HepG2 (cell line): Measurements from ENCODE around the gene GNAS. TPM values are rescaled to one million over a fixed set of nuclear protein-coding genes. Genes with fewer than 3 reads are reported as not detected.
A peak's percentile ranks its signal among the peaks of the same experiment; 100 is the strongest.

Source experiments
- ATAC-seq: fragments of 200-7000 bp; cut with Tn5 transposase; 3 replicates; pipeline ENCODE4 v1.9.1; 2020; ENCODE audit warnings: mild to moderate bottlenecking, moderate library complexity
- BruUV-seq: library from RNA; stranded (reverse); fragments of 400-500 nt; replicated peaks from 2 replicates; lab custom pipeline; 2021; lab: Mats Ljungman, UMichigan
- CTCF ChIA-PET: fragments of 300-600 bp; formaldehyde crosslinking; extraction: SDS; loops from one replicate; lab custom pipeline; 2021; ENCODE audit warnings: low total read pairs, inconsistent platforms, low intra/inter-chr PET ratio; lab: Yijun Ruan, JAX
- POLR2A ChIA-PET: fragments of 350-600 bp; sonication (Branson Sonifier 250); formaldehyde crosslinking; loops from one replicate; lab custom pipeline; 2020; ENCODE audit warnings: antibody characterized with exemption, inconsistent platforms; lab: Yijun Ruan, JAX
- DNase-seq: peaks from one replicate; pipeline ENCODE4 v3.0.0-alpha.2; 2015; ENCODE audit warnings: low spot score
- FAIRE-seq: peaks from 3 replicates; lab custom pipeline; 2011; peaks lifted over from hg19 to GRCh38; lab: Jason Lieb, UNC
- H2AFZ ChIP-seq: one replicate; pipeline ENCODE4 v1.6.1; 2011; ENCODE audit warnings: low read length, inconsistent platforms
- H3K27ac ChIP-seq: fragments of 300-600 bp; 3 replicates; pipeline ENCODE4 v1.8.0; 2011; ENCODE audit warnings: mixed run types, mild to moderate bottlenecking, mixed read lengths, low read length, inconsistent platforms; ENCODE audit not compliant: insufficient read depth; ENCODE audit errors: extremely low read length
- H3K27me3 ChIP-seq, 2 experiments: fragments of 200-600 bp in 1 of 2; 2 replicates in 1 of 2; 3 replicates in 1 of 2; pipeline versions ENCODE4 v1.6.0 to v1.8.0; 2011; ENCODE audit warnings: low read length in 2 of 2, mild to moderate bottlenecking in 2 of 2, moderate library complexity in 2 of 2, inconsistent platforms in 1 of 2; ENCODE audit not compliant: insufficient read depth in 2 of 2, control insufficient read depth in 1 of 2
- H3K36me3 ChIP-seq, 2 experiments: fragments of 200-600 bp in 1 of 2; replicated peaks in 1 of 2; 2 replicates in 1 of 2; 3 replicates in 1 of 2; pipeline versions ENCODE4 v1.5.1 to v1.8.0; 2011; ENCODE audit warnings: low read length in 2 of 2, inconsistent platforms in 1 of 2; ENCODE audit not compliant: insufficient read depth in 2 of 2, control insufficient read depth in 1 of 2
- H3K4me1 ChIP-seq: 2 replicates; pipeline ENCODE4 v1.5.1; 2012; ENCODE audit warnings: low read length, inconsistent platforms; ENCODE audit not compliant: insufficient read depth
- H3K4me2 ChIP-seq: 2 replicates; pipeline ENCODE4 v1.6.0; 2011; ENCODE audit warnings: low read depth, low read length, inconsistent platforms
- H3K4me3 ChIP-seq, 3 experiments: fragments of 200-600 bp in 1 of 3; sonication (generic), shearing (Covaris generic) in 1 of 3; replicated peaks in 1 of 3; 2 replicates each; pipeline ENCODE4 v1.5.1; 2011 to 2016; ENCODE audit warnings: low read length in 3 of 3, inconsistent platforms in 2 of 3, low read depth in 2 of 3, mild to moderate bottlenecking in 2 of 3, control low read depth in 1 of 3, mixed read lengths in 1 of 3; ENCODE audit not compliant: insufficient read depth in 1 of 3
- H3K79me2 ChIP-seq: one replicate; pipeline ENCODE4 v1.6.1; 2011; ENCODE audit warnings: low read length, inconsistent platforms; ENCODE audit not compliant: insufficient read depth
- H3K9ac ChIP-seq: 2 replicates; pipeline ENCODE4 v1.6.0; 2011; ENCODE audit warnings: mild to moderate bottlenecking, low read depth, low read length, inconsistent platforms; ENCODE audit not compliant: insufficient read depth
- H3K9me3 ChIP-seq: 2 replicates; pipeline ENCODE4 v1.5.1; 2012; ENCODE audit warnings: mild to moderate bottlenecking, low read length
- H4K20me1 ChIP-seq: 2 replicates; pipeline ENCODE4 v1.6.0; 2011; ENCODE audit warnings: inconsistent platforms, mild to moderate bottlenecking, low read length, moderate library complexity; ENCODE audit not compliant: insufficient read depth
- FOXP4 ChIP-seq: sonication (generic); formaldehyde crosslinking; IDR thresholded peaks from 2 replicates; pipeline ENCODE4 v1.4.0; 2020; ENCODE audit warnings: missing genetic modification reagents
- PRPF4 ChIP-seq: fragments of 200-400 bp; formaldehyde crosslinking; IDR thresholded peaks from 2 replicates; pipeline ENCODE4 v1.6.1; 2016; ENCODE audit warnings: low read length, low read depth; ENCODE audit not compliant: poor library complexity, severe bottlenecking
- TP53 ChIP-seq: sonication (generic); formaldehyde crosslinking; conservative IDR thresholded peaks from 2 replicates; pipeline ENCODE4 v1.4.0; 2020; ENCODE audit warnings: missing genetic modification reagents
- ZBTB43 ChIP-seq: sonication (generic); formaldehyde crosslinking; conservative IDR thresholded peaks from 2 replicates; pipeline ENCODE4 v1.4.0; 2020; ENCODE audit warnings: missing genetic modification reagents
- ZIK1 ChIP-seq: sonication (generic); formaldehyde crosslinking; IDR thresholded peaks from 2 replicates; pipeline ENCODE4 v1.5.0; 2020; ENCODE audit warnings: mild to moderate bottlenecking, low read depth, missing genetic modification reagents, borderline replicate concordance
- ZNF558 ChIP-seq: sonication (generic); formaldehyde crosslinking; IDR thresholded peaks from 2 replicates; pipeline ENCODE4 v1.9.0; 2022; ENCODE audit warnings: mild to moderate bottlenecking, missing genetic modification reagents, borderline replicate concordance
- ZNF609 ChIP-seq: sonication (generic); formaldehyde crosslinking; IDR thresholded peaks from 2 replicates; pipeline ENCODE4 v1.4.0; 2020; ENCODE audit warnings: mild to moderate bottlenecking, missing genetic modification reagents, borderline replicate concordance
- WGBS: methylation state at CpG from one replicate; pipeline ENCODE4 v1.1.6; 2017; ENCODE audit warnings: low lambda C conversion rate; 5-methylcytosine and 5-hydroxymethylcytosine counted together
- in situ Hi-C: cut with HindIII; loops from 2 replicates; pipeline ENCODE4 v1.10.0; 2017; ENCODE audit warnings: low pct_unique_long_range_greater_than_20kb; ENCODE audit not compliant: extremely low pct_ligation_motif_present
- intact Hi-C: fragments of 100-400 bp; cut with micrococcal nuclease; formaldehyde crosslinking; loops from one replicate; pipeline ENCODE4 v1.10.0; 2022; ENCODE audit not compliant: unreplicated experiment
- polyA plus RNA-seq, 8 experiments: library from polyadenylated mRNA; depleted of rRNA in 3 of 8; stranded (reverse) in 7 of 8; unstranded in 1 of 8; fragments of >200 nt; fragmentation: Illumina TruSeq in 4 of 8; extraction: Trizol in 4 of 8; gene quantifications; 2 replicates each; pipeline versions ENCODE4 v1.2.1 to v1.2.3, GENCODE V29; 2011 to 2016; ENCODE audit warnings: low read depth in 4 of 8, missing spikeins in 1 of 8, mixed read lengths in 1 of 8; ENCODE audit not compliant: insufficient read depth in 1 of 8
- total RNA-seq, 5 experiments: library from RNA; depleted of rRNA; stranded (reverse); fragments of >200 nt; fragmentation: Illumina TruSeq; extraction: Trizol; gene quantifications; 2 replicates each; pipeline ENCODE4 v1.2.3, GENCODE V29; 2016; ENCODE audit warnings: low read depth in 1 of 5

The GNAS gene
- total and polyA plus RNA-seq, 2 of the 13 experiments (the other 11 are each of a cell fraction or from before 2014, with no cell fraction given), result 407 to 1,008 TPM

- Histone ChIP-seq H3K36me3 (no peaks in the 10 kb centered on the region), H4K20me1 (peaks cover 3% of the 10 kb centered on the region), H3K4me1 (peaks cover 19% of the 10 kb centered on the region), H3K79me2 (peaks cover 12% of the 10 kb centered on the region), H3K4me3 (peak overlapping the region; percentile 78 to 98 (median 86)), H2AFZ (no peak overlapping the region), H3K27me3 (peaks cover 0 to 8% of the 10 kb centered on the region in 2 experiments; a peak in 2 of 5 replicates), H3K27ac (peak overlapping the region; percentile 49), H3K4me2 (peak overlapping the region; percentile 61), H3K9ac (peak overlapping the region; percentile 85), H3K9me3 (peaks cover 7% of the 10 kb centered on the region; the same call in 1 of the 2 replicates)
- ChIA-PET POLR2A (no interaction called here), CTCF (no interaction called here)
- ATAC-seq, result no peak
- in situ Hi-C loops, result no loop called here
- 61% methylated on average over 12 of the region's 12 CpGs for WGBS
- DNase-seq, result no peak
- no peak for FAIRE-seq
- TSS peak; percentile 57 for BruUV-seq
- intact Hi-C loops, result no loop called here
- TF ChIP-seq PRPF4 (no peak), ZIK1 (CRISPR knock-in tag) (no peak), ZBTB43 (no peak), ZNF609 (0 out of 2 replicates have a peak, but pooled peaks have one; percentile 3), TP53 (CRISPR knock-in tag) (no peak), FOXP4 (no peak), ZNF558 (CRISPR knock-in tag) (no peak)
Measured at GRCh38 chr20:58888103-58888502, 35.6 kb downstream of the GNAS start.
